HG03060 (cell line): ENCODE results near the gene ASTN2.

Experiments
- ATAC-seq: cut with Tn5 transposase; IDR thresholded peaks from one replicate; pipeline ENCODE4 v1.9.1; 2021; ENCODE audit warnings: low read depth, moderate number of reproducible peaks; ENCODE audit not compliant: unreplicated experiment

ASTN2 gene

DNA sequence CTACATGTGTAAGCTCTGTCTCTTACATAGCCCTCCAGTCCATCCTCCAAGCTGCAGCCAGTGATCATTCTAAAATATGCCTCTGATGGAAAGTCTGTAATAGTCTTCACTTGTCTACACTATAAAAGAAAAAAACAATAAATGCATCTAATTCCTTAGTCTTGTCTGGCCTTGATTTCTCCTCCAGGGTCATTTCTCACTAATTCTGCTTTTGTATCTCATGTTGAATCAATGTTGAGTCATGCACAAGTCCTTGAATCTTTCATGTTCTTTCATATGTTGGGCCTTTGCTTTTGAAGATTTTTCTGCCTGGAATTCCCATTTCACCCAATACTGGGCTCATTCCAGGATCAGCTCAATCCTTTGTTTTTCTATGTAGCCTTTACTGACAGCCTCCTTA is 848.9 kb downstream of the ASTN2 start:
- ATAC-seq: no peak

DNA sequence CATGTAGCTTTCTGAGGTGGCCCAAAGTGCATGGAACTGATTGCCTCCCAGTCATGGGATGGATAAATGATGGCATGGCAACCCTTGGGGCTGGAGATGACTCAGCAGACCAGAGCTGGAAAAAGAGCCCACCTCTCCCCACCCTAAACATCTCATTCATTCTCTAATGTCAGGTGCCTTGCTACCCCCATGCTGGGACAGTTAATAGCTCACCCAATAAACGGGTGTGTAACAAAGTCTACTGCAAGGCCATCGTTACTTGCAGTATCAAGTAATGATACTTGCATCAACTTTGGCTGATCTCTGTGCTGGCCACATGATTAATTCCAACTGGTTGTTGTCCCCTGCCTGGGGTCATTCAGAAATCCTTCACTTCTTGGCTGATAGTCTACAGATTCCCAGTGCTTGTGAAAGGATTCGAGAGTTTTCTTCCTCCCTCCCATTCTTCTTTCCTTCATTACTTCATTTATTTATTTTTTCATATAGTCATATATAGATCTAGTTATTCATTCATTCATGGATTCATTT is 850.5 kb downstream of the ASTN2 start:
- no peak for ATAC-seq

DNA sequence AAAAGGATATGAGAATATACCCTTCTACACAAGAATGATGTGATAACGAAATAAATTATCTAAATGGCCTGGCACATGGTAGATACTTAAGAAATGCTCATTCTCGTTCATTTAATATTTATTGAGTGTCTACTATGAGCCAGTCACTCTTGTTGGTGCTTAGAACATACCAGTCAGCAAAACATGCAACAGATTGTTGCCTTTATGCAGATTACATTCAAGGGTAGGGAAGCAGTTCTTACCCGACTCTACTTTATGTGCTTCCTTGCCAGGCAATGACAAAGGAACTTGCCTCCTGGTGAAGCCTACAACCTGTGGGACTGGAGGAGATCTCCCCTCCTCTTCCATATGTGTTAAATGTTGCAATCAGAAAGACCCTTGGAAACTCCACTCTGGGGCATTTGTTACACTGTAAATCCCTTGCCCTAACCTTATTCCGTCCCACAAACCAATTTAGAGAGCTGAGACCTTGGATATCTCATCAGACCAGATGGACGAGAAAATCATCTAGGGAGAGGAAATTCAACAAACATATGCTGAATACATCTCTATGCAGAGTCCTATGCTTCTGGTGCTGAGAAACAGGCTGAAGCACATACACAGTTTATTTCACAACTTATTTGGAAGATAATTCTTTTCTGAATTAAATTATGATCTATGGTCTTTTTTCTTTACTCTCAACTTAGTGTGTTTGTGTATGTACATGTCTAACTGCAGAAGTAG is 855.9 kb downstream of the ASTN2 start:
- ATAC-seq: no peak

DNA sequence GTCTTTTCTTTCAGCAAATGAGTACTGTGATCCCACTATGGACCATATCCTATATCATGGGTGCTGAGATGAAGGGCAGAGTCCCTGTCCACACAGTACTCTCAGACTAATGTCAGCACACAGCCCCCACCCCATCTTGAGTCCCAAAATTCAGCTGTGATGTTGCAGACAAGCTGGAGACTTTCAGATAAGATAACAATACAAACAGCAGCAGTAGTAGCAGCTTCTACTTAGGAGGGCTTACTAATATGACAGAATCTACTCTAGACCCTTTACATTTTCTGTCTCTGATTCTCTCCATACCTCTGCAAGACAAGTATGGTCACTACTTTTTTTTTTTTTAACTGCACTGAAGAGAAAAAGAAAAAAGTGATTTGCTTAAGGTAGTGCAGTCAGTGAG is 856.8 kb downstream of the ASTN2 start:
- ATAC-seq: no peak

GRCh38 chr9:116555556-116556155 is 859.2 kb downstream of the ASTN2 start:
- no peak for ATAC-seq

DNA sequence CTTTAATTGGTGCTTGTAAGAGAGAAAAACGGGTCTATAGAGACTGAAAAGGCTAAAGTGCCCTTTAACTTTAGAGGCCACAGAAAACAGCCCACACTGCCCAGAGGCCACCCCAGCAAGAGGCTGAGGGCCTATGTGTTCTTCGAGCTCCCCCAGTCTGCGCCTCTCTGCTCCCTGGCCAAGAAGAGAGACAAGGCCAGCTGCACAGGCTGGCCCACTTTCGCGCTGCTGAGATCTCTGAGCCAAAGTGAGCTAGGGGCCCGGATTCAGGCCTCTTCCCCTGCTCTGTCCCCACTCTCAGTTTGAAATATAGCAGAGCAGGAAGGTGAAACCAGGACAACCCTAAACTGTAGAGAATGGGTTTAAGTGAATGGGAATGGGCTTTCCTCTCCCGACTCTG is 859.7 kb downstream of the ASTN2 start:
- no peak for ATAC-seq

GRCh38 chr9:116550696-116551436 is 864.0 kb downstream of the ASTN2 start:
- no peak for ATAC-seq

- ATAC-seq: no peak
Measured at GRCh38 chr9:116549786-116550660, 864.8 kb downstream of the ASTN2 start.

GRCh38 chr9:116549061-116549664 is 865.7 kb downstream of the ASTN2 start:
- no peak for ATAC-seq

- no peak for ATAC-seq
Measured at GRCh38 chr9:116547729-116548426, 867.0 kb downstream of the ASTN2 start.

DNA sequence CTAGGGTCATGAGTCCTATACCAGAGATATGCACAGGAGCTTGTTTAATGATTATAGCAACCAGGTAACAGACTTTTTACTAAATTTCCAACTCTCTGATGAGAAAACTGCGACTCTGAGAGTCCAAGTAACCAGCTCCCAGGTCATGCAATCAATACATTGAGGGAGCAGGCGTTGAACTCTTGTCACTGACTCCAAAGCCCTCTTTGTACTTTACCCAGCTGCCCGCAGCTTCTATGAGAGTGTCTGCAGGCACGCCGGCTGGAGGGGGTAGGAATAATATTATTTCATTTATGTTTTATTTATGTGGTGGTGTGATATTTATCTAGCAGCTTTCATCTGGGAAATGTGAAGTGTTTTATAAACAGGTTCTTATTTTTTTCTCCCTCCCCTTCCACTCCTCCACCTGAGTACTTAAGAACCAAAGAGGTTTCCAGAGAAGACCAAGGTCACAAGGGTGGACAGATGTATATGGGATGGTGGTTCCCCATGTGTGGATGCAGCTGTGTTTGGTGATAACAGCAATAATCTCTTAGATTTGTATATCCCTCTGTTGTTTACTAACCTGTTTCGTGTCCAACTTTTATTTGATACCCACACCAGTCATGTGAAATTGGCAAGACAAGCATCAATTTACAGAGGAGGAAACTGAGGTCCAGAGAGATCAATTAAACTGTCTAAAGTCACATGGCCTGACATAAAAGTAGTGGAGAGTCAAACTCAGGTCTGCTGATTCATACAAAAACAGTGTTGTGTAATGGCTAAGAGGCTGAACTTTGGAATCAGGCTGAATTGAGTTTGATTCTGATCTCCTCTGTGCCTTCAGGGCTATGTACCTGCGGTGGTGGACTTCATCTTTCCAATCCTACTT is 867.9 kb downstream of the ASTN2 start:
- no peak for ATAC-seq

- ATAC-seq: no peak
Measured at GRCh38 chr9:116544896-116545295, 870.0 kb downstream of the ASTN2 start.

DNA sequence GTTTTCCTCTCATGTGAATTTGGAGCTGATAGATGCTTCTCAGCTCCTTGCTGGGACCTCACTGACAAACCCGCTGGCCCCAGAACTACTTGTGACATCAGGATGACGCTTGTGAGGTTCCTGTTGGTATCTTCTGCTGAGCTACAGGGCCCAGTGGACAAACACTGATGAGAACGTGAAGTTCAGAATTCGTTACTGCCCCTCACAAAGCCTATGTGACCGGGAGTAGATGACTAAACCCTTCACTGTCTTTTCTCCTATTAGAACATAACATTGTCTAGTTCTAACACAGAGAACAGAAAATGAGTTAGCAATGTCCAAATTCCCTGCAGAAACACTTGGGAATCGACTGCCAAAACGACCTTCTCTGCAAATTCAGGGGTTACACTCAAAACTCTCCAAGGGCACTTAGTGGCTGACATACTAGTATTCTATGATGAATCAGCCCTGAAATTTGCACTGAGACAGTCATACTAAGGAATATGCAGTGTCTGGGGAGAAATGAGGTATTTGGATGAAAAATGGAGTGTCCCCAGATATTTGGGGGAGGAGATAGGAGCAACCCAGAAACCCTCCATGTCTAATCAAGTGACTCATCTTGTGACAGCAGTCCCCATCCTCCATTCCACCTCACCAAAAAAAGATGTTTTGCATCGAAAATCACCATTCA is 871.0 kb downstream of the ASTN2 start:
- no peak for ATAC-seq

GRCh38 chr9:116541402-116541801 is 873.5 kb downstream of the ASTN2 start:
- no peak for ATAC-seq

GRCh38 chr9:116539549-116539948 is 875.3 kb downstream of the ASTN2 start:
- no peak for ATAC-seq

- ATAC-seq: no peak
Measured at GRCh38 chr9:116525611-116526010, 889.2 kb downstream of the ASTN2 start.

- ATAC-seq: no peak
Measured at GRCh38 chr9:116524778-116525470, 889.9 kb downstream of the ASTN2 start.
